Measurements from ENCODE around the gene KSR2. TPM values are rescaled to one million over a fixed set of nuclear protein-coding genes. Genes with fewer than 3 reads are reported as not detected.
A peak's percentile ranks its signal among the peaks of the same experiment; 100 is the strongest.

KSR2 gene
- total and polyA plus RNA-seq, 4 donors = 0.09 to 1.8 (median 0.37) TPM

GRCh38 chr12:117646520-117646919 lies 322.3 kb downstream of the KSR2 start:
- no peaks in the 10 kb centered on the region for H3K27me3 ChIP-seq (ENCODE audit: control insufficient read depth in 3 of 3, insufficient read depth in 3 of 3, low read length in 2 of 3)
- no peaks in the 10 kb centered on the region for H3K36me3 ChIP-seq (ENCODE audit: control insufficient read depth in 4 of 4, insufficient read depth in 4 of 4, low read length in 4 of 4)
- H3K9me3 ChIP-seq (ENCODE audit: control insufficient read depth in 4 of 4, insufficient read depth in 3 of 4, low read length in 3 of 4) = peaks cover 0 to 10% (median 2%) of the 10 kb centered on the region in 4 donors
- H3K27ac ChIP-seq (ENCODE audit: low read depth in 1 of 2, low read length in 1 of 2) = no peak overlapping the region
- DNase-seq = peak; percentile 4 to 27 (median 18)
- H3K9ac ChIP-seq (ENCODE audit: insufficient read depth in 1 of 2, low read length in 2 of 2) = no peak overlapping the region
- no peak for TF ChIP-seq CTCF (IDR thresholded peaks at IDR 0.05; ENCODE audit: control extremely low read depth, extremely low read depth)
- no peaks in the 10 kb centered on the region for H3K4me1 ChIP-seq (ENCODE audit: control insufficient read depth in 5 of 5, insufficient read depth in 5 of 5, low read length in 5 of 5)
- ATAC-seq (ENCODE audit: insufficient read depth, low FRiP score) = no peak
- no peak overlapping the region for H3K4me3 ChIP-seq
- WGBS, 2 donors = 31 to 54% methylated on average over 7 of the region's 7 CpGs

- no peak for DNase-seq
- WGBS, 2 donors = 74 to 80% methylated on average over 3 of the region's 3 CpGs
- no peak for ATAC-seq (ENCODE audit: insufficient read depth, low FRiP score)
- Histone ChIP-seq H3K4me1 (ENCODE audit: control insufficient read depth in 5 of 5, insufficient read depth in 5 of 5, low read length in 5 of 5) (no peaks in the 10 kb centered on the region), H3K9ac (ENCODE audit: insufficient read depth in 1 of 2, low read length in 2 of 2) (no peak overlapping the region), H3K36me3 (ENCODE audit: control insufficient read depth in 4 of 4, insufficient read depth in 4 of 4, low read length in 4 of 4) (no peaks in the 10 kb centered on the region), H3K27me3 (ENCODE audit: control insufficient read depth in 3 of 3, insufficient read depth in 3 of 3, low read length in 2 of 3) (no peaks in the 10 kb centered on the region), H3K4me3 (no peak overlapping the region), H3K9me3 (ENCODE audit: control insufficient read depth in 4 of 4, insufficient read depth in 3 of 4, low read length in 3 of 4) (peaks cover 0 to 4% (median 0%) of the 10 kb centered on the region in 4 donors), H3K27ac (ENCODE audit: low read depth in 1 of 2, low read length in 1 of 2) (no peak overlapping the region)
- no peak for TF ChIP-seq CTCF (IDR thresholded peaks at IDR 0.05; ENCODE audit: control extremely low read depth, extremely low read depth)
Observed at GRCh38 chr12:117645473-117645872, 323.3 kb downstream of the KSR2 start.

GRCh38 chr12:117643971-117644370 lies 324.8 kb downstream of the KSR2 start:
- Histone ChIP-seq H3K4me1 (ENCODE audit: control insufficient read depth in 5 of 5, insufficient read depth in 5 of 5, low read length in 5 of 5) (no peaks in the 10 kb centered on the region), H3K9me3 (ENCODE audit: control insufficient read depth in 4 of 4, insufficient read depth in 3 of 4, low read length in 3 of 4) (peaks cover 0 to 4% (median 0%) of the 10 kb centered on the region in 4 donors), H3K36me3 (ENCODE audit: control insufficient read depth in 4 of 4, insufficient read depth in 4 of 4, low read length in 4 of 4) (no peaks in the 10 kb centered on the region), H3K4me3 (no peak overlapping the region), H3K27me3 (ENCODE audit: control insufficient read depth in 3 of 3, insufficient read depth in 3 of 3, low read length in 2 of 3) (no peaks in the 10 kb centered on the region), H3K27ac (ENCODE audit: low read depth in 1 of 2, low read length in 1 of 2) (no peak overlapping the region), H3K9ac (ENCODE audit: insufficient read depth in 1 of 2, low read length in 2 of 2) (no peak overlapping the region)
- no peak for ATAC-seq (ENCODE audit: insufficient read depth, low FRiP score)
- no peak for DNase-seq
- 72 to 81% methylated on average over 4 of the region's 4 CpGs for WGBS, 2 donors
- no peak for TF ChIP-seq CTCF (IDR thresholded peaks at IDR 0.05; ENCODE audit: control extremely low read depth, extremely low read depth)

- Histone ChIP-seq H3K4me1 (ENCODE audit: control insufficient read depth in 5 of 5, insufficient read depth in 5 of 5, low read length in 5 of 5) (no peaks in the 10 kb centered on the region), H3K36me3 (ENCODE audit: control insufficient read depth in 4 of 4, insufficient read depth in 4 of 4, low read length in 4 of 4) (no peaks in the 10 kb centered on the region), H3K4me3 (no peak overlapping the region), H3K9me3 (ENCODE audit: control insufficient read depth in 4 of 4, insufficient read depth in 3 of 4, low read length in 3 of 4) (peaks cover 0 to 6% (median 3%) of the 10 kb centered on the region in 4 donors), H3K9ac (ENCODE audit: insufficient read depth in 1 of 2, low read length in 2 of 2) (no peak overlapping the region), H3K27ac (ENCODE audit: low read depth in 1 of 2, low read length in 1 of 2) (no peak overlapping the region), H3K27me3 (ENCODE audit: control insufficient read depth in 3 of 3, insufficient read depth in 3 of 3, low read length in 2 of 3) (no peaks in the 10 kb centered on the region)
- no peak for ATAC-seq (ENCODE audit: insufficient read depth, low FRiP score)
- WGBS, 2 donors = 82 to 83% methylated on average over 7 of the region's 7 CpGs
- TF ChIP-seq CTCF (IDR thresholded peaks at IDR 0.05; ENCODE audit: control extremely low read depth, extremely low read depth) = no peak
- DNase-seq = no peak
Observed at GRCh38 chr12:117641885-117642284, 326.9 kb downstream of the KSR2 start.
